Fibroblast of skin of back (primary cell): Measurements from ENCODE around the gene DENND1C. TPM values are rescaled to one million over a fixed set of nuclear protein-coding genes. Genes with fewer than 3 reads are reported as not detected.

Source experiments
- DNase-seq: peaks from one replicate; pipeline ENCODE4 v3.0.0-alpha.2; 2013
- polyA plus RNA-seq, 2 experiments: library from polyadenylated mRNA; unstranded; fragments of 120-200 nt; gene quantifications; one replicate each; pipeline ENCODE4 v1.2.1, GENCODE V29; 2013; ENCODE audit not compliant: insufficient read length in 2 of 2

Gene DENND1C, protein sequence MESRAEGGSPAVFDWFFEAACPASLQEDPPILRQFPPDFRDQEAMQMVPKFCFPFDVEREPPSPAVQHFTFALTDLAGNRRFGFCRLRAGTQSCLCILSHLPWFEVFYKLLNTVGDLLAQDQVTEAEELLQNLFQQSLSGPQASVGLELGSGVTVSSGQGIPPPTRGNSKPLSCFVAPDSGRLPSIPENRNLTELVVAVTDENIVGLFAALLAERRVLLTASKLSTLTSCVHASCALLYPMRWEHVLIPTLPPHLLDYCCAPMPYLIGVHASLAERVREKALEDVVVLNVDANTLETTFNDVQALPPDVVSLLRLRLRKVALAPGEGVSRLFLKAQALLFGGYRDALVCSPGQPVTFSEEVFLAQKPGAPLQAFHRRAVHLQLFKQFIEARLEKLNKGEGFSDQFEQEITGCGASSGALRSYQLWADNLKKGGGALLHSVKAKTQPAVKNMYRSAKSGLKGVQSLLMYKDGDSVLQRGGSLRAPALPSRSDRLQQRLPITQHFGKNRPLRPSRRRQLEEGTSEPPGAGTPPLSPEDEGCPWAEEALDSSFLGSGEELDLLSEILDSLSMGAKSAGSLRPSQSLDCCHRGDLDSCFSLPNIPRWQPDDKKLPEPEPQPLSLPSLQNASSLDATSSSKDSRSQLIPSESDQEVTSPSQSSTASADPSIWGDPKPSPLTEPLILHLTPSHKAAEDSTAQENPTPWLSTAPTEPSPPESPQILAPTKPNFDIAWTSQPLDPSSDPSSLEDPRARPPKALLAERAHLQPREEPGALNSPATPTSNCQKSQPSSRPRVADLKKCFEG
- not detected for polyA plus RNA-seq (2013, experiment 1 of 2; ENCODE audit: insufficient read length)
- polyA plus RNA-seq (2013, experiment 2 of 2; ENCODE audit: insufficient read length): 0.07 TPM

DNA sequence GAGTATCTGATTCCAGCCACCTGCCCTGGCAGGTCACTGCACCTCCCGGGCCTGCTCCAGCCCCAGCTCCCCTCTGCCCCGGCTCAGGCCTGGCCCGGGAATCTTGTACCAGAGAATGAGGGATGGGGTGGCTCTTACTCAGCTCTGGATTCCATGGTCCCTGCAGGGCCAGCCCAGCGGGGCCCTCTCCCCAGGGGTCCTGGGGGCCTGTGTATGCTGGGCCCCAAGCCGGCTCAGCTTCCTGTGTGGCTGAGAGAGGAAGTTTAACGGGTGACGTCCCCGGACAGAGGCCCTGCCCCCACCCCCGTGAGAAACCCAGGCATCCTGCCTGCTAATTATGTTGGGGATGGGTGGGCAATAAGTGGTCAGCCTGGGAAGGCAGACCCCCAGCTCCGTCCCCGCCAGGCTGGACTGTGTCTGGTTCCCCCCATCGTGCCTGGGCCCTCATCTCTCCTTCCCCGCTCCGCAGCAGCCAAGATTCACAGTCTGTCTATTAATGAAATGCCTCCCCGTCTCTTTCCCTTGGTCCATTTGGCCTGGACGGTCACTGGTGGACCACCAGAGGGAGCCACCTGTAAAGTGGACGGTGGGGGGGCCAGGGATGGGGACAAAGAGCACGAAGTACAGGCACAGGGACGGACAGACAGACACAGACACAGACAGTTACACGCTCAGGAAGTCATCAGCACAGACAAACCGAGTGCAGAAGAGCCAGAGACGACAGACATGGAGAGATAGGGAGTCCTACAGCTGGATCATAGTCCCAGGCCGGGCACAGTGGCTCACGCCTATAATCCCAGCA, at the start of gene DENND1C:
DENND1C (minus strand) TSS at position 247 of the 802 bp plus-strand sequence; CDS start at position 155, 92 bp downstream.
- no peak for DNase-seq

DNA sequence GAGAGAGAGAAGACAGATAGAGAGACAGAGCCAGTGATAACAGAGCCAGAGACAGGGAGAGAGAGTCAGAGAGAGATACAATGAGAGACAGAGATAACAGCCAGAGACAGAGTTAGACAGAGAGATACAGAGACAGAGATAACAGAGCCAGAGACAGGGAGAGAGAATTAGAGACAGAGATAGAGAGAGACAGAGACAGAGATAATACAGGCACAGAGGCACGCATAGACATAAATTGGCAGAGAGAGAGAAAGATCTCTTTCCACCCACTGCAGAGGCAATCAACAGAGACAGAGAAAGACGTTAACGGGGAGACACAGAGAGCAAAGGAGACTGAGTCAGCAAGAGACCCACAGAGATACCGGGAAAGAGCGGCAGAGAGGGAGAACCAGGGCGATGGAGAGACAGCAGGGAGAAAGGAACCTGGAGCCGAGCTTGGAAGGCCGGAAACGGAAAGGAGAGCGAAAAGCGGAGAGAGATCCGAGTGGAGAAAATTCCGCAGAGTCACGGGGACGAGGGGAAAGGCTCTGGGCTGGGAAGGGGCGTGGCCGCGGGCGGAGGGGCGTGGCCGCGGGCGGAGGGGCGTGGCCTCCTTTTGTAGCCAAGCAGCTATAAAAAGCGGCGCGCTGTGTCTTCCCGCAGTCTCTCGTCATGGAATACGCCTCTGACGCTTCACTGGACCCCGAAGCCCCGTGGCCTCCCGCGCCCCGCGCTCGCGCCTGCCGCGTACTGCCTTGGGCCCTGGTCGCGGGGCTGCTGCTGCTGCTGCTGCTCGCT, 49.0 kb upstream of the DENND1C start, which contains the start of gene TNFSF9:
TNFSF9 (plus strand) TSS at position 641 of the 777 bp plus-strand sequence; CDS start at position 652, 11 bp downstream.
- peak; percentile 83 for DNase-seq

DNA sequence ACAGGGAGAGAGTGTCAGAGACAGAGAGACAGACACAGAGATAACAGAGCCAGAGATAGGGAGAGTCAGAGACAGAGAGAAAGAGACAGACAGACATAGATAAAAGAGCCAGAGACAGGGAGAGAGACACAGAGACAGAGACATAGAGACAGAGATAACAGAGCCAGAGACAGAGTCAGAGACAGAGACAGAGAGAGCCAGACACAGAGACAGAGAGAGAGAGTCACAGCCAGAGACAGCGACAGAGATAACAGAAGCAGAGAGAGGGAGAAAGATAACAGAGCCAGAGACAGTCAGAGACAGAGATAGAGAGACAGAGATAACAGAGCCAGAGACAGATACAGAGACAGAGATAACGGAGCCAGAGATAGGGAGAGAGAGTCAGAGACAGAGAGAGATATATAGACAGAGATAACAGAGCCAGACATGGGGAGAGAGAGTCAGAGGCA, 48.4 kb upstream of the DENND1C start:
- DNase-seq: no peak

DNA sequence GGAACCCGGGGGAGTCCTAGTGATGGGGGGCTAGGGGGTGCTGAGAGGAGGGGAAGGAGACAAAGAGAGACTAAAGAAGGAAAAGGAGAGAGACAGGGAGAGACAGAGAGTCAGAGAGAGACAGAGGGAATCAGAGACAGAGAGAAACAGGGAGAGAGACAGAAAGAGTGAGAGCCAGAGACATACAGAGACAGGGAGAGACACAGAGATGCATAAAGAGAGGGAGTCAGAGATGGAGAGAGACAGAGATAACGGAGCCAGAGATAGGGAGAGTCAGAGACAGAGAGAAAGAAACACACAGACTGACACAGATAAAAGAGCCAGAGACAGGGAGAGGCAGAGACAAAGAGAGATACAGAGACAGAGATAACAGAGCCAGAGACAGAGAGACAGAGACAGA, 47.8 kb upstream of the DENND1C start:
- no peak for DNase-seq

DNA sequence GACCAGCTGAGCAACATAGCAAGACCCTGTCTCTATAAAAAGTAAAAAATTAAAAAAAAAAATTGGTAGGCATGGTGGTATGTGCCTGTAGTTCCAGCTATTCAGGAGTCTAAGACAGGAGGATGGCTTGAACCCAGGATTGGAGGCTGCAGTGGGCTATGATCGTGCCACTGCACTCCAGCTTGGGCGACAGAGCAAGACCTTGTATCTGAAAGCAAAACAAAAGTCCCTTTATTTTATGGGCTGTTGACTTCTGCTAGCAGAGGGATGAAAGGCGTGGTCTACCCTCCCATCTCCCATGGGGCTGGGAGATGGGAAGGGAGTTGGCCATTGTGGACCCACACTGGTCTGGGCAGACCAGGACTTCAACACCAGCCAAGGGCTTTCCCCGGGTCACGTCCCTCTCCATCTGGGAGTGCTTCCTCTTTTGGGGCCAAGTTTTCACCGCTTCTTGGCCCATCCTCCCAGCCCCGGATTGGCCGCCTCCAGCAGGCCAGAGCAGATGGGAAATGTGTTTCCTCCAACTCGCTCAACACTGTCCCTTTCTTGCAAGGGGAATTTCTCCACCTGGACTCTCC, 47.0 kb upstream of the DENND1C start:
- DNase-seq: no peak

DNA sequence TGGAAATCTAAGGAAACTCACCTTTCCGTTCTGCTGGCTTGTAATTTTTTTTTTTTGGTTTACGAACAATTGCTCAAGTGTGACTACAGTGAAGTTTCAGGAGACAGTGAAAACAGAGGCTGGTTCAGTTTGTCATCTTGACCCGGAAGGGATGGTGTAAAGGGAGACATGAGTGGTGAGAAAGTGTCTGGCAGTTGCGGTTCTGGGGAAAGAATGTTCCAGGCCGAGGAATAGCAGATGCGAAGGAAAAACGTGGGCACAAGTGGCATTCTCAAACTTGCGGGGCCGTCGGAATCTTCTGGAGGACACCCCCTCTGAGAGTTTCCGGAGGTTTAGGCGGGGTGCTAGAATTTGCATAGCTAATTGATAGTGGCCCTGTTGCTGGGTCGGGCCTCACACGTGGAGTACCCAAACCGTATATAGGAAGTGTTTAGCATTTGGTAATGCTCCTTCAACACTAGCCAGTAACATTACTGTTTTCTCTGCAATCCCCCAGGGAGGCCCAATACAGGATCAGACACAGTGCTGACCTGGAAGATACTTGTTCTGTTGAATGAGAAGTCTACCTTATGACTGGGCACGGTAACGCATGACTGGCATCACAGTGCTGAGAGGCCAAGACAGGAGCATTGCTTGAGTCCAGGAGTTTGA, 46.4 kb upstream of the DENND1C start:
- no peak for DNase-seq

DNA sequence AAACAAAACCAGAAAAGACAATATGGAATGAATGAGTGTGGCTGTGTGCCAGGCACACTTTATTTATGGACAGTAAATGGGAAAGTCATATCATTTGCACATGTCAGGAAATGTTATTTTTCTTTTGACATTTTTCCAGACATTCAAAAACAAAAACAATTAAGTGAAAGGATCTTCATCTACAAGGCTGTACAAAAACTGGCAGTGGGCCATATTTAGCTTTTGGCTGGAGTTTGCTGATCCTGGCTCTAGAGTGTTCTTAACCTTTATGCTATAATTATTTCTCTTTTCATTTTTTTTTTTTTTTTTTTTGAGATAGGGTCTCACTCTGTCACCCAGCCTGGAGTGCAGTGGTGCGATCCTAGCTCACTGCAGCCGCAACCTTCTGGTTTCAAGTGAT, 42.7 kb upstream of the DENND1C start:
- no peak for DNase-seq

DNA sequence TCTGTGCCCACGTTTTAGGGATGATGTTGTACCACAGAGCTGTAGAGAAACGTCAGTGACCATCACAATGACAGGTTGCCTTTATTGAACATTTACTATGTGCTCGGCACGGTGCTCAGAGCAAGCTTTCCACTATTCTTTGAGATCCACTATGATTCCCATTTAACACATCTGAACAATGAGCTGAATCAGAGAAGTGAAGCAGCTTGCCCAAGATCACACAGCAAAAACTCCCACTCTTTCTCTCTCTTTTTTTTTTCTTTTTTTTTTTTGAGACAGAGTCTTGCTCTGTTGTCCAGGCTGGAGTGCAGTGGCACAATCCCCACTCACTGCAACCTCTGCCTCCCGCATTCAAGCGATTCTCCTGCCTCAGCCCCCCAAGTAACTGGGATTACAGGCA, 41.1 kb upstream of the DENND1C start:
- no peak for DNase-seq

DNA sequence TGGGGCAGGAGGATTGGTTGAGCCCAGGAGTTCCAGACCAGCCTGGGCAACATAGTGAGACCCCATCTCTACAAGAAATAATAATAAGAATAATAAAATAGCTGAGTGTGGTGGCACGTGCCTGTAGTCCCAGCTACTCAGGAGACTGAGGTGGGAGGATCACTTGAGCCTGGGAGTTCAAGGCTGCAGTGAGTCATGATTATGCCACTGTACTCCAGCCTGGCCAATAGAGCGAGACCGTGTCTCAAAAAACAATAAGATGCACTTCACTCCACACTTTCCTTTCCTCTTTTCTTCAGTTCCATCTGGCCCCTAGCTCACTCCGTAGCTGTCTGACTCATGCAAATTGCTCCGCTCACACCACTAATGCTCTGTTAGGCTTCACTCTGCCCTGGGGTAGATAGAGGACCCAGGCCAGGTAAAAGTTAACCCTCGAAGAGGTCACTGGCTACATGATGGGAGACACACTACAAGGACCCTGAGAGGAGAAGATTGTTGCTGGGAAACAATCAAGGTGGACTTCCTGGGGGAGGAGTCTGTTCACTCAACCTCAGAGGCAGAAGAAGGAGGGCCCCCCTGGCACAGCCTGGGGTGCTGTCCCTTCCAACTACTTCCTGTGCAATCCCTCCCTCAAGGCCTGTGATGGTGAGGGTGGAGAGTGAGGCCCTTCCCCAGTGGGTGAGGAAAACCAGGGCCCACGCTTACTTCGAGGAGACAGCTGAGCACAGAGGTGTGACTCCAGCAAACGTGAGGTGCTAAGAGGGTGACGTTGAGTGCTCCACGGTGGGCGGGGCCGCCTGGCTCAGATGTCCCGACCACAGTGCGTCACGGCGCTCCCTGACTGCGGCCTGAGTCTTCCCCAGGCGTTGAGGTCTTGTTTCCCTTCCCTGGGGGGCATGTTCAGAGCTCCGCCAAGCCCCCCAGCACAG, 40.4 kb upstream of the DENND1C start:
- DNase-seq: peak; percentile 32

DNA sequence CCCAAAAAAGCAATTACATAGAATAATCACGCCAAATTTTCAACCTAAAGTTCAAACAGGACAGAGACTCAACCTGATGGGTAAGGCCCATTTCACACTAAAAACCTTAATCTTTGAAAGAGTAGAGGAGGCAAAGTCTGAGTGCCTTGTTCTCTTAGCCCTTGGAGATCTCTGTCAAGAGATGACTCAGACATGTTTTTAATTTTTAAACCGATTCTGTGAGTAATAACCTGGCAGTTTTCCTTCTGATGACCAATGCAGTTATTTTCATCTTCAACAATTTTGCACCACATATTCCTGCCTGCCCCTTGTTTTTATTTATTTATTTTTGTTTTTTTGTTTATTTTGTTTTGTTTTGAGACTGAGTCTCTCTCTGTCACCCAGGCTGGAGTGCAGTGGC, 37.7 kb upstream of the DENND1C start:
- DNase-seq: peak; percentile 78

DNA sequence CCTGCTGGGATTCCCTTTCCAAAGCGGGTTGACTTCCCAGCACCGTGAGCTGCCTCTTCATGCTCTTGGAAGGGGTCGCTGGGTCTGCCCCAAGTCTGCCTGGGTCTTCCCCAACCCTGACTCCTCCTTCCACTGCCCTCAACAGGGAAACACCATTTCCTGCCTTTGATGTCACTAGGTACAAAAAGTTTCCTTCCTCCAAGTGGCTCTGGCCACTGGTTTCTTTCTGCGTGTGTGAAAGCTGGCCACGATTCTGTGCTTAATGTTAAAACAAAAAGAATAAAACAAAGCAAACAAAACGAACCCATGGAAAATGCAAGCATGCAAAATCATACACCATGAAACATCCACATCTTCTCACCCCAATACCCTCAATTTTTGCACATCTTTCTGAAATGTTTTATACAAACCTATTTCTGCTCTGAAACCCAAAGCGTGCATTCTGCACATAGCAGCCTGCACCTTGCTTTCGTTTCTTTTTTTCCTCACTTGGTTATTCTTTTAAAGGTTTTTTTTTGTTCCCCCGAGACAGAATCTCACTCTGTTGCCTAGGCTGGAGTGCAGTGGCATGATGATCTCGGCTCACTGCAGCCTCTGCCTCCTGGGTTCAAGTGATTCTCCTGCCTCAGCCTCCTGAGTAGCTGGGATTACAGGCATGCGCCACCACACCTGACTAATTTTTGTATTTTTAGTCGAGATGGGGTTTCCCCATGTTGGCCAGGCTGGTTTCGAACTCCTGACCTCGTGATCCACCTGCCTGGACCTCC, 36.7 kb upstream of the DENND1C start:
- no peak for DNase-seq

DNA sequence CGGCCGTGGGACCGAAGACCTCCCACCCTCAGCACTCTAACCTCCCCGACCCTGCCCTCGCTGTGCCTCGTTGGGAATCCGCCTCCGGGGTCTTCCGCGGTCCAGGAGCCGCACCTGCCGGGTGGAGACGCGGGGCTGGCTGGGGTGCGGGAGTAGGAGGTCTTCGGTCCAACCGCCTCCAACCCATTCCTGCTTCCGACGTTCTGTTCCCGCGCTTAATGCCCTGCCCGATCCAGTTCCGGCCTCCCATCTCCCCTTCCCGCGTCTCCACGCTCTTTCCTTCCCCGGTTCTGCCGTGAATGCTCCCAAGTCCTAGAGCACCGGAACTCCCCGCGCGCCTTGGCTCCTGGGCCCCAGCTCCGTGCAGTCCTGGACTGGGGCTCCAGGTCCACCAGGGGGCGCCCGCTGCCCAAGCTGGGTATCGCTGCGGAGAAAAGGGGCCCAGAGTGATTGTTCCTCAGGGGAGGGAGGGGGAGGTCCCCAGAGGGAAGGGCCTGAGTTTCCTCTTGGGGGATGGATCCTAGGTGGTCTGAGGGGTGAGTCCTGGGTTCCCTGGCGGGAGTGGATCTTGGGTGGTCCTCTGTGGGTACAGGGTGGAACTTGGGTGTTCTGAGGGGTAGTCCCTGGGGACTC, 35.2 kb upstream of the DENND1C start:
- peak; percentile 80 for DNase-seq

DNA sequence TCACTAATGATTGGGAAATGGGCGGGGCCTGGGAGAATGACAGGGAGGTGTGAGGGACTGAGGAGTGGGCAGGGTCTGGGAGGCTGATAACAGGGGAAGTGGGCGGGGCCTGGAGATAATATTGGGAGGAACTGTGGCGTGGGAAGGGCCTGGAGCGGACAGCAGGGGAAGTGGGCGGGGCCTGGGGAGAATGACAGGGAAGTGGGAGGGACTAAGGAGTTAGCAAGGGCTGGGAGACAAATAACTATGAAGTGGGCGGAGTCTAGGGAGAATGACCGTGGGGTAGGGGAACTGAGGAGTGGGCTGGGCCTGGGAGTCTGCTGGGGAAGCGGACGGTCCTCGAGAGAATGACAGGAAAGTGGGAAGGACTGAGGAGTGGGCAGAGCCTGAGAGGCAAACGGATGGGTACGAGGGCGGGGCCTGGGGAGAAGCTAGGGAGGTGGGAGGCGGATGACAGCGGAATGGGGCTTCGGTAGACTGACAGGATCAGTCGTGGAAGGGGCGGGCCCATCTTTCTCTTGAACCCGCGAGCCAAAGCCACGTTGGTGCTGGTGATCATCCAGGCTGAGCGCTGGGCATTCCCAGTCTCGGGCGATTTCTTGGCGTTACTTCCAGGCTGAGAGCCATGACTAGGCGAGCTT, 34.6 kb upstream of the DENND1C start:
- DNase-seq: peak; percentile 87

DNA sequence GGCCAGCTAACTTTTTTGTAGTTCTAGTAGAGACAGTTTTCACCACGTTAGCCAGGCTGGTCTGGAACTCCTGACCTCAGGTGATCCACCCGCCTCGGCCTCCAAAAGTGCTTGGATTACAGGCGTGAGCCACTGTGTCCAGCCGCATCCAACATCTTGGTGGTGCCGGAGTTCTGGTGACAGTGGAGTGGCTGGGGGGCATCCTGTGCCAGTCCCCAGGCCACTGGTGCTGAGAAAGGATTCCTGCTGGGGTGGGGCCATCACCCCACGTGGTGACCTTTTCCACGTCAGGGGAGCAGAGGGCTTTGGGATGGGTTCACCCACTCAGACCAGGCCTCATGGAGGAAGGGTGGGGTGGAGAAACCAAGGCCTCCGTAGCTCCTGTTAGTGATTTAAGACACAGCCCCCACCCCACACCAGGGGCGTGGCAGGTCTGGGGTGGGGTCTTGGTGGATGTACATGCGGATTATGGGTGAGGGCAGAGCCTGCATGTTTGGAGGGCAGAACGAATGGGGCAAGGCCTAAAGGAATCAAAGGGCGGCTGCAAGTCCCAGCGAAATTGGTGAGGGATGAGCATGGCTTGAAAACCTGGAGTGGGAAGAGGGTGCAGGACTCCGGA, 33.4 kb upstream of the DENND1C start:
- DNase-seq: no peak

DNA sequence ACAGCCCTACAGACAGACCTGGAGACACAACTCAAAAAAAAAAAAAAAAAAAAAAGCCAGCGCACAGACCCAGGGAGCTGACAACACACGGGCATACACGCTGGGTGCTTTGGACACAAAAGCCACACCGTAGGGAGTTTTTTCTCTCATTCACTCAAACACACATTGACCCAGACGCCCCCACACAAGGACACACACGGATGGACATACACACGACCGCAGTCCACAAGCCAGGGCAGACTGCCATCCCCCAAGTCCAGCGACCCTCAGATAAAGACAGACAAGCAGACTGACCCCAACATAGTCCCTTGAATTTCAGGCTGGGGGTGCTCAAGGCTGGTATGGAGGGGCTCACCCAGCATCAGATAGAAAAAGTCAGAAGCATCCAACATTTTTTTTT, 32.5 kb upstream of the DENND1C start:
- DNase-seq: no peak

DNA sequence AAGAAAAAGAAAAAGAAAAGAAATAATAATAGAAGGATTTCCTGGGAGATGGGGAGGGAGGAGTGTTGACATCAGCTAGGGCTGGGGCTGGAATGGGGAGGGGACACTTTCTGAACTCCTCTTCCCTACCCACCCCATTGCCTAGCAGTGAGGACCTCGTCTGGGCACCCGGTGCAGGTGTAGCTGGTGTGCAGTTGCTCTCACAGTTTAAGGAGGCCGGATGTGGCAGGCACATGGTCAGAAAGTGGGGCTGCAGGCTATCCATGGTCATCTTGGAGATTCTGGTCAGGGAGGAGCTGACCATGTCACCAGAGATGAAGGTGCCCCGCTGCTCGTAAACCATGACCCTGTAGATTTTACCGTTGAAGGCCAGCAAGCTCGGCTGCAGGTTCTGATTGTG, 29.0 kb upstream of the DENND1C start:
- no peak for DNase-seq
